HG03520 (cell line): Measurements from ENCODE around the gene HLA-G.
"Not testable (repeated sequence)": the region's sequence is repeated elsewhere in the genome, so short reads cannot be mapped to it uniquely, and the experiment has no call there.

ENCODE experiments used
- ATAC-seq: cut with Tn5 transposase; IDR thresholded peaks from one replicate; pipeline ENCODE4 v1.9.1; 2021; ENCODE audit warnings: mild to moderate bottlenecking, moderate library complexity; ENCODE audit not compliant: unreplicated experiment

The HLA-G gene

DNA sequence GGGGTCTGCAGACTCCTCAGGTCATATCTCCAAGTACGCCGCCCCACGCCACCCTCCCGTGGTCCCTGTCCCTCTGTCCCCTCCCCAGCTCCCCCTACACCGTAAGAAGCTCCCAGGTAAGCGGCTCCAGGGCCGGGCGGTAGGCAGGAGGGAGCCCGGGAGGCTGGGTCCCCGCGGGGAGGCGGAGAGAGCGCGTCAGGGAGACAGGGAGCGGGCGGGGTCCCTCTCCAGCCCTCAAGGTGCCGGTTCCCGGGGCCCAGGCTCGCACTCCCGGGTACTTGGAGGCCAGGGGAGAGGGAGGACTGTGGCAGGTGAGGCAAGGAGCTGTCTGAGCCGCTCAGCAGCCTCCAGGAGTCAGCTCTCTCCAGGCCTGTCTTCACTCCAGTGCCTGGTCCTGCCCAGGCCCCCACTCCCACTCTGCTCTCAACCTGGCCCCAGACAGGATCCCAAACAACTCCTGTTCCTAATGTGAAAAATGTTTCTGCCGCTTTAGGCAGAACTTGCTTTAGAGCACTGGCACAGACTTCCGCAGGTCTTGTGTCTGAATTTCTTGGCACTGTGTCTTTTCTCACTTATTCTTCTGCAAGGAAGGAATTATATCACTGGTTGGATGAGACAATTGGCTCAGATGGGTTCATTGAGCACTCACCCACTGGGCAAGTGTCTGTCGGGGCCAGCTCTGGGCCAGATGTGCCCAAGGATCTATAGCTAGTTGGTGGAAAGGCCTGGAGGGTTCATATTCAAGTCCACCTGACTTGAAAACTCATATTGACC lies 36.6 kb downstream of the HLA-G start:
- no peak for ATAC-seq

DNA sequence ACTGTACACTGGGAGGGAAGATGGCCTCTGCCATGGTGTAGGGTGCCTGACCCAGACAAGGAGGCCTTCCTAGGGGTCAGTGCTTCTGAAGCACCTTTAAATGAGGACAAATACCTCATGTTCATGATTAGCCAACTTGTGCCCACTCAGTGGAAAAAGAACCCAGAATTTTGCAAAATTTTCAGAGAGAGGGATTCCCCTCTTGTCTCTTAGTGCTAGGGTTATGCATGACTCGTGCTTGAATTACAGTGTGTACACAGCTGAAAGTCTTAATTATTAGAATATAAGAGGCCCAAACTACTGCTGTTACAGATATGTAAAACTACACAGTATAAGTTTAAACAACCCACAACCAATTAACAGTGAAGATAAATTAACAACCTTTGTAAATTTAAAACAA lies 38.0 kb downstream of the HLA-G start:
- ATAC-seq, result no peak

DNA sequence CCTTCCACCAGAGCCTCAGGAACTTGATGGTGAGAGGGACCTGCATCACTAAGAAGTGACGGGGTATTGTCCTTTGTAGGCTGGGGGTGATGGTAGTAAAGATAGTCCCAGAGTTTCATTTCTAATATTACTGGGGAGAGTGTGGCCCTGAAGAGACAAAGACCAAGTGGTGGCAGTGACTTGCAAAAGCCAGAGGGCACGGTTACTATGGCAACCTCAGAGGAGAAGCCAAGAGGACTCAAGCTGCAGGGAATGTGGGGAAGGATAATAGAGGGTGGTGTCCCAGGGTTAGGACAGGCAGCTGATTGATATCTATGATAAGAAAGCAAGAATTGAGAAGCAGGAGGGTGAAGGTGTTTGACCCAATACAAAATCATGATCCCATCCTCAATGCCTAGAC lies 42.5 kb downstream of the HLA-G start:
- ATAC-seq, result no peak

DNA sequence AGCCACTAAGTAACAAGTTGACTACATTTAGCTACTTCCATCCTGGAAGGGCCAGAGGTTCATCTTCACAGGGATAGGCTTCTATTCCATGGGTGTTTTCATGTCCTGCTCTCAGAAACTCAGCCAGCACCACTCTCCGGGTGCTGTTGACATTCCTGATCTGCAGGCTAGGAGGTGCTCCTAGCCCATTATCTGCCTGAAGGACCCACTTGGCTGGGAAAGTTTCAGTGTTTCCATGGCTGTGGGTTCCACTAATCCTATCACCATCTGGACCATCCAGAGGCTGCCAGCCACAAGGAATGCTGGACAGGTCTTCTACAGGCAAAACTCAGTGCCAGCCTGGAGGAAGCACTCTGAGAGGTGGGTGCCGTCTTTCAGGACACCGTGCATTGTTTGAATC lies 45.2 kb downstream of the HLA-G start:
- no peak for ATAC-seq

DNA sequence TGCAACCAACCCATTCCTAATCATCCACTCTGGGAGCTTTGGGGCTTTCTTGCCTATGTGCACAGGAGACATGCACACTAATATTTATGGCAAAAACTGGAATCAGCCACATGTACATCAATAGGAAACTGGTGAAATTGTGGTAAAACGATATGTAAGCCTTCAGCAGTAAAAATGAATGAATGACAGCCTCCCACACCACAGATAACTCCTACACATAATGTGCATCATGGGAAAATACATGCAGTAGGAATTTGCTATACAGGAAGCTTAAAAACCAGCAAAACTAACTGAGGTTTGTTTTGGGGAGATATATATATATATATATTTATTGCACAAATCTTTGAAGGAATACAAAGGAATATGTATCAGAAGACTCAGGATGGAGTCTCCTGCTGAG lies 47.6 kb downstream of the HLA-G start:
- ATAC-seq, result no peak

DNA sequence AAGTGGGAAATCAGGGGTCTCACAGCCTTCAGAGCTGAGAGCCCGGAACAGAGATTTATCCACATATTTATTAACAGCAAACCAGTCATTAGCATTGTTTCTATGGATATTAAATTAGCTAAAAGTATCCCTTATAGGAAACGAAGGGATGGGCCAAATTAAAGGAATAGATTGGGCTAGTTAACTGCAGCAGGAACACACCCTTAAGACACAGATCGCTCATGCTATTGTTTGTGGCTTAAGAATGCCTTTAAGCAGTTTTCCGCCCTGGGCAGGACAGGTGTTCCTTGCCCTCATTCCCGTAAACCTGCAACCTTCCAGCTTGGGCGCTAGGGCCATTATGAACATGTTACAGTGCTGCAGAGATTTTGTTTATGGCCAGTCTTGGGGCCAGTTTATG lies 48.1 kb downstream of the HLA-G start:
- not testable (repeated sequence) for ATAC-seq
